Breast epithelium (tissue), 4 donors: ENCODE data around the gene TRIM32. TPM values are rescaled to one million over a fixed set of nuclear protein-coding genes. Genes with fewer than 3 reads are reported as not detected.

Experiments
- DNase-seq, 2 donors: peaks; one replicate each; pipeline ENCODE4 v3.0.0-alpha.2; 2019; ENCODE audit warnings: low spot score in 2 of 2
- H3K27ac ChIP-seq, 2 donors: fragments of 200-600 bp; sonication (generic) in 1 of 2; one replicate each; pipeline ENCODE4 v1.5.1; 2016 to 2019; ENCODE audit warnings: mild to moderate bottlenecking in 1 of 2
- H3K27me3 ChIP-seq, 2 donors: fragments of 200-600 bp; sonication (generic) in 1 of 2; one replicate each; pipeline versions ENCODE4 v1.5.1 to v1.6.0; 2017 to 2019; ENCODE audit warnings: control low read depth in 1 of 2, mild to moderate bottlenecking in 1 of 2
- H3K36me3 ChIP-seq: fragments of 200-600 bp; one replicate; pipeline ENCODE4 v1.5.1; 2019
- H3K4me1 ChIP-seq, 2 donors: fragments of 200-600 bp; sonication (generic); one replicate each; pipeline ENCODE4 v1.5.1; 2016 to 2019; ENCODE audit warnings: control low read depth in 1 of 2
- H3K4me3 ChIP-seq, 3 donors: fragments of 200-600 bp; sonication (generic); 1 replicate in 2 of 3; 2 replicates in 1 of 3; pipeline ENCODE4 v1.5.1; 2016 to 2019; ENCODE audit warnings: mild to moderate bottlenecking in 3 of 3, moderate library complexity in 2 of 3
- H3K9me3 ChIP-seq, 2 donors: fragments of 200-600 bp; sonication (generic) in 1 of 2; one replicate each; pipeline ENCODE4 v1.5.1; 2016 to 2019; ENCODE audit warnings: control low read depth in 1 of 2
- CTCF ChIP-seq, 3 donors: fragments of 450-650 bp; IDR thresholded peaks; one replicate each; pipeline ENCODE4 v1.5.1; 2016 to 2017; ENCODE audit warnings: antibody characterized with exemption in 3 of 3, mild to moderate bottlenecking in 3 of 3, moderate library complexity in 3 of 3
- POLR2A ChIP-seq: fragments of 450-650 bp; IDR thresholded peaks from one replicate; pipeline ENCODE4 v1.6.1; 2016; ENCODE audit warnings: antibody characterized with exemption, mild to moderate bottlenecking, moderate library complexity
- POLR2AphosphoS5 ChIP-seq, 3 donors: sonication (generic); formaldehyde crosslinking; IDR thresholded peaks; one replicate each; pipeline ENCODE4 v1.6.1; 2017; ENCODE audit warnings: antibody characterized with exemption in 3 of 3
- intact Hi-C: fragments of 100-400 bp; cut with DNase I; formaldehyde crosslinking; loops from one replicate; pipeline ENCODE4 v1.15.1; 2023; ENCODE audit warnings: low total_unique reads
- total RNA-seq, 3 donors: library from RNA; depleted of rRNA; stranded (reverse); fragments of >200 nt; gene quantifications; one replicate each; pipeline ENCODE4 v1.1.0, GENCODE V29; 2016

TRIM32 gene
- total RNA-seq, 3 donors from 2014 or later: 18.7 to 20.2 (median 19.0) TPM

GRCh38 chr9:116726602-116727001 lies 39.5 kb downstream of the TRIM32 start:
- intact Hi-C loops: no loop called here
- Histone ChIP-seq H3K27ac (no peak overlapping the region), H3K4me1 (no peaks in the 10 kb centered on the region), H3K36me3 (no peaks in the 10 kb centered on the region), H3K27me3 (no peaks in the 10 kb centered on the region), H3K9me3 (no peaks in the 10 kb centered on the region), H3K4me3 (no peak overlapping the region)
- TF ChIP-seq CTCF (IDR thresholded peaks at IDR 0.05) (no peak), POLR2A (no peak), POLR2AphosphoS5 (IDR thresholded peaks at IDR 0.05) (no peak)
- DNase-seq: no peak

DNA sequence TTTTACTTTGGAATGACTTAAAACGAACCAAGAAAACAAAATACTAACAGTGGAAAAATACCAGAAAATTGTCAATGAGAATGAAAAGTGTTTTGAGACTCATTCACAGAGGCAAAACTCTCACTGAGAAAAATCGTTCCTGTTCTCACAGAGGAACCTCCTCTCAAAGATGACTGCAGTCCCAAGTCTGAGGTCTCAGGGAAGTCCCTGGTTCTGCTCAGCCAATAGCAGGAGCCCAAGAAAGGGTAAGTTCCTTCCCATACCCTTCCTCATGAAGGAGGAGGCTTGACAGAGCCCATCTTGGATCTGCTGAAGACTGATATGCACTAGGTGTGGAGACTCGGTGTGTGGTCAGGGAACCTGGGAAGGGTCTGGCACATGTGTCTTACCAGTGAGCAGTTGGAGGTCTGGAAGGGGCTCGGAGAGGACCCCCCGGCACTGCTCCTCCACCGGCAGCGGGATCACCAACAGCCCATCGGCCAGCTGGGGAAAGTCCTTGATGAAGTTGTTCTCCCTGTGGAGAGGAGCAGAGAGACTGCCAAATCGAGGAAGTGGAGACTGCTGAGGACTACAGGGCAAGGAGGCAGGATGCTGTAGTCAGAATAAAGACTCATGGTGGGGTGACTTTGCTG lies 46.0 kb downstream of the TRIM32 start:
- Histone ChIP-seq H3K4me3 (no peak overlapping the region), H3K4me1 (no peaks in the 10 kb centered on the region), H3K27me3 (no peaks in the 10 kb centered on the region), H3K27ac (no peak overlapping the region), H3K36me3 (no peaks in the 10 kb centered on the region), H3K9me3 (no peaks in the 10 kb centered on the region)
- intact Hi-C loops: no loop called here
- TF ChIP-seq POLR2AphosphoS5 (IDR thresholded peaks at IDR 0.05): no peak
- TF ChIP-seq POLR2A: no peak
- no peak for TF ChIP-seq CTCF (IDR thresholded peaks at IDR 0.05)
- DNase-seq: no peak

GRCh38 chr9:116736399-116737151 lies 49.5 kb downstream of the TRIM32 start:
- intact Hi-C loops: no loop called here
- no peak for DNase-seq
- Histone ChIP-seq H3K4me1 (no peaks in the 10 kb centered on the region), H3K27ac (no peak overlapping the region), H3K4me3 (peak overlapping the region in 1 of 3 donors; percentile 34), H3K36me3 (no peaks in the 10 kb centered on the region), H3K9me3 (no peaks in the 10 kb centered on the region), H3K27me3 (no peaks in the 10 kb centered on the region)
- no peak for TF ChIP-seq POLR2AphosphoS5 (IDR thresholded peaks at IDR 0.05)
- TF ChIP-seq CTCF (IDR thresholded peaks at IDR 0.05): no peak
- no peak for TF ChIP-seq POLR2A

- no peaks in the 10 kb centered on the region for H3K27me3 ChIP-seq
- no peaks in the 10 kb centered on the region for H3K36me3 ChIP-seq
- no peaks in the 10 kb centered on the region for H3K4me1 ChIP-seq
- intact Hi-C loops: no loop called here
- H3K27ac ChIP-seq: no peak overlapping the region
- peak overlapping the region in 1 of 3 donors; percentile 34 for H3K4me3 ChIP-seq
- TF ChIP-seq POLR2AphosphoS5 (IDR thresholded peaks at IDR 0.05) (no peak), CTCF (IDR thresholded peaks at IDR 0.05) (peak; percentile 41 to 74 (median 73)), POLR2A (no peak)
- DNase-seq: peak; percentile 62 to 63
- H3K9me3 ChIP-seq: no peaks in the 10 kb centered on the region
Measured at GRCh38 chr9:116737152-116737546, 50.0 kb downstream of the TRIM32 start.

DNA sequence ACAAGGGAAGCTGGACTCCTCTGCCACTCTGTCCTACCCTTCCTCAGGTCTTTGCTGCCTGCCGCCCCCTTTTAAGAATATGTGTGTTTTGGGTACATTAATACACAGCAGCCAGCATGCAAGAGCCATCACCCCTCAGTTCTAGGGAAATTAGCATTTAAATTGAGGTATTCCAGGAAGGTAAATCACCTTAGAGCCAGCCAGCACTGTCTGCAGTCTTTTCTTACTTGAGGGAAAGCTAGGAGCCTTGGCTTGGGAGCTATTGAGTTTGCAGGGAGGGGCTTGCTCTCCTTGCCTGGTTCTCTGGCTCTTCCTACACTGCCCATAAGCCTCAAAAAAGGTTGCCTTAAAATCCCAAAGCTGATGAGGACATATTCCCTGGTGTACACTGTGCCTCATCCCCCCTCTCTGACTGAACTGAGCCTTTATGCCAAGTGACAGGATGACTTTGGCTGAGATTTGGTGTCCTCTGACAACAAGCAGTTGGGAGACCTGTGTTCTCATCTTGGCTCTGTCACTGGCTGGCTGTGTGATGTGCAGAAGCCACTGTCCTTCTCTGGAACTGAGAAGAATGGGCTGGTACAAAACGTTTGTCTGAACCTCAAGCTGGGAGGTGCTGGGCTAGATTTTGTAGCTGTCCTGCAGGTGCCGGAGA lies 54.1 kb downstream of the TRIM32 start:
- Histone ChIP-seq H3K27ac (no peak overlapping the region), H3K4me1 (no peaks in the 10 kb centered on the region), H3K36me3 (no peaks in the 10 kb centered on the region), H3K27me3 (no peaks in the 10 kb centered on the region), H3K4me3 (no peak overlapping the region), H3K9me3 (no peaks in the 10 kb centered on the region)
- no peak for DNase-seq
- TF ChIP-seq POLR2AphosphoS5 (IDR thresholded peaks at IDR 0.05) (no peak), CTCF (IDR thresholded peaks at IDR 0.05) (no peak), POLR2A (no peak)
- intact Hi-C loops: no loop called here
